Measurements from ENCODE around the gene ASAP3.

- TF ChIP-seq CTCF (conservative IDR thresholded peaks at IDR 0.05): no peak
- no peak for TF ChIP-seq ZFX (IDR thresholded peaks at IDR 0.05)
These were observed 12.4 kb downstream of the ASAP3 start for GRCh38 chr1:23471473-23472075.
